HG02840 (cell line): Measurements from ENCODE around the gene IL1RL1.

Source experiments
- ATAC-seq: cut with Tn5 transposase; IDR thresholded peaks from one replicate; pipeline ENCODE4 v1.9.1; 2021; ENCODE audit warnings: mild to moderate bottlenecking, moderate library complexity, moderate number of reproducible peaks; ENCODE audit not compliant: unreplicated experiment, low FRiP score

Gene IL1RL1

GRCh38 chr2:102310964-102311640 lies at the start of gene IL1RL1:
TSS of gene IL1RL1 (plus strand) at chr2:102311563. CDS start at chr2:102338265, 26,702 bp downstream.
- no peak for ATAC-seq

GRCh38 chr2:102262216-102263129 lies 48.9 kb upstream of the IL1RL1 start:
- ATAC-seq = no peak

- no peak for ATAC-seq
Measured at GRCh38 chr2:102264952-102265351, 46.4 kb upstream of the IL1RL1 start.

GRCh38 chr2:102266204-102266603 lies 45.2 kb upstream of the IL1RL1 start:
- no peak for ATAC-seq

GRCh38 chr2:102267774-102268173 lies 43.6 kb upstream of the IL1RL1 start:
- ATAC-seq = no peak

GRCh38 chr2:102268510-102269199 lies 42.7 kb upstream of the IL1RL1 start:
- no peak for ATAC-seq

GRCh38 chr2:102269200-102269524 lies 42.2 kb upstream of the IL1RL1 start:
- ATAC-seq = no peak

- no peak for ATAC-seq
Measured at GRCh38 chr2:102271844-102272243, 39.5 kb upstream of the IL1RL1 start.

- ATAC-seq = no peak
Measured at GRCh38 chr2:102273619-102274211, 37.6 kb upstream of the IL1RL1 start.

- ATAC-seq = no peak
Measured at GRCh38 chr2:102276549-102277201, 34.7 kb upstream of the IL1RL1 start.

GRCh38 chr2:102277202-102277700 lies 34.1 kb upstream of the IL1RL1 start:
- ATAC-seq = no peak

GRCh38 chr2:102278720-102279390 lies 32.5 kb upstream of the IL1RL1 start:
- ATAC-seq = no peak

- no peak for ATAC-seq
Measured at GRCh38 chr2:102279391-102279735, 32.0 kb upstream of the IL1RL1 start.

- no peak for ATAC-seq
Measured at GRCh38 chr2:102282678-102283091, 28.7 kb upstream of the IL1RL1 start.

- no peak for ATAC-seq
Measured at GRCh38 chr2:102283996-102284395, 27.4 kb upstream of the IL1RL1 start.

GRCh38 chr2:102284611-102285010 lies 26.8 kb upstream of the IL1RL1 start:
- no peak for ATAC-seq

- no peak for ATAC-seq
Measured at GRCh38 chr2:102285368-102285767, 26.0 kb upstream of the IL1RL1 start.

GRCh38 chr2:102286041-102286440 lies 25.3 kb upstream of the IL1RL1 start:
- ATAC-seq = no peak

GRCh38 chr2:102289129-102289528 lies 22.2 kb upstream of the IL1RL1 start:
- no peak for ATAC-seq

GRCh38 chr2:102290594-102290993 lies 20.8 kb upstream of the IL1RL1 start:
- no peak for ATAC-seq
